ENCODE measurements around the gene CD44. TPM values are rescaled to one million over a fixed set of nuclear protein-coding genes. Genes with fewer than 3 reads are reported as not detected.
A peak's percentile ranks its signal among the peaks of the same experiment; 100 is the strongest.

Gene CD44
- total RNA-seq, 4 donors from 2014 or later = 212 to 292 (median 275) TPM

DNA sequence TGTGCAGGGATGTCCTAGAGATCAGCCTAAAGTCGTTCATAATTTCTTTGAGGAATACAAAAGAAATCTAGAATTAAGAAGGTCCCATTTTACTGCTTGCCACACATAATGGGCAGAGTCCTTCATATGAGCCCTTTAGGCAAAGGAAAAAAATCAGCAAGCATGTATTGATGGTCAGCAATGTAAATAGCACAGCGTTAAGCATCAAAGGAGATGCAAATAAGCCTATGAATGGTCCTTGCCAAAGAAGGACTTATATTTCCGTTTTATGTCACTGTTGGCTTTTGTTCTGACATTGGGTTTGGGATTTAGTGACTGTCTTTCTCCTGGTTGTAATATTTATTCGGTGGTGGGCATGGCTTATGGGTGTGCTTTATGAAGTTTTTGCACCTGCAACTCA, 69.8 kb downstream of the CD44 start:
- no peak for TF ChIP-seq POLR2AphosphoS5 (IDR thresholded peaks at IDR 0.05)
- no peak for TF ChIP-seq EP300 (IDR thresholded peaks at IDR 0.05)
- TF ChIP-seq, protein P1, sequence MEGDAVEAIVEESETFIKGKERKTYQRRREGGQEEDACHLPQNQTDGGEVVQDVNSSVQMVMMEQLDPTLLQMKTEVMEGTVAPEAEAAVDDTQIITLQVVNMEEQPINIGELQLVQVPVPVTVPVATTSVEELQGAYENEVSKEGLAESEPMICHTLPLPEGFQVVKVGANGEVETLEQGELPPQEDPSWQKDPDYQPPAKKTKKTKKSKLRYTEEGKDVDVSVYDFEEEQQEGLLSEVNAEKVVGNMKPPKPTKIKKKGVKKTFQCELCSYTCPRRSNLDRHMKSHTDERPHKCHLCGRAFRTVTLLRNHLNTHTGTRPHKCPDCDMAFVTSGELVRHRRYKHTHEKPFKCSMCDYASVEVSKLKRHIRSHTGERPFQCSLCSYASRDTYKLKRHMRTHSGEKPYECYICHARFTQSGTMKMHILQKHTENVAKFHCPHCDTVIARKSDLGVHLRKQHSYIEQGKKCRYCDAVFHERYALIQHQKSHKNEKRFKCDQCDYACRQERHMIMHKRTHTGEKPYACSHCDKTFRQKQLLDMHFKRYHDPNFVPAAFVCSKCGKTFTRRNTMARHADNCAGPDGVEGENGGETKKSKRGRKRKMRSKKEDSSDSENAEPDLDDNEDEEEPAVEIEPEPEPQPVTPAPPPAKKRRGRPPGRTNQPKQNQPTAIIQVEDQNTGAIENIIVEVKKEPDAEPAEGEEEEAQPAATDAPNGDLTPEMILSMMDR (IDR thresholded peaks at IDR 0.05) = no peak
- no peak for TF ChIP-seq POLR2A (IDR thresholded peaks at IDR 0.05; ENCODE audit: low read depth)
- H3K4me3 ChIP-seq = no peak overlapping the region
- intact Hi-C loops (cut with DNase I) = no loop called here
- no peaks in the 10 kb centered on the region for H3K27me3 ChIP-seq
- peaks cover 0 to 63% (median 16%) of the 10 kb centered on the region in 4 donors for H3K36me3 ChIP-seq
- WGBS = 66% methylated on average over 4 of the region's 4 CpGs
- no peak for DNase-seq (ENCODE audit: extremely low spot score)
- H3K4me1 ChIP-seq = peaks cover 0 to 25% (median 18%) of the 10 kb centered on the region in 4 donors
- peaks cover 0 to 7% (median 0%) of the 10 kb centered on the region in 4 donors for H3K9me3 ChIP-seq
- H3K27ac ChIP-seq (replicated peaks in 1 of 4) = no peak overlapping the region

GRCh38 chr11:35210876-35211546, 72.0 kb downstream of the CD44 start:
- H3K27me3 ChIP-seq = no peaks in the 10 kb centered on the region
- intact Hi-C loops (cut with DNase I) = no loop called here
- H3K4me3 ChIP-seq = no peak overlapping the region
- H3K36me3 ChIP-seq = peaks cover 5 to 60% (median 17%) of the 10 kb centered on the region in 4 donors
- DNase-seq (ENCODE audit: extremely low spot score) = no peak
- H3K9me3 ChIP-seq = peaks cover 0 to 7% (median 0%) of the 10 kb centered on the region in 4 donors
- WGBS = 93% methylated on average over 3 of the region's 3 CpGs
- TF ChIP-seq POLR2AphosphoS5 (IDR thresholded peaks at IDR 0.05) = no peak
- no peak for TF ChIP-seq POLR2A (IDR thresholded peaks at IDR 0.05; ENCODE audit: low read depth)
- TF ChIP-seq, protein P1 (IDR thresholded peaks at IDR 0.05) = no peak
- no peak for TF ChIP-seq EP300 (IDR thresholded peaks at IDR 0.05)
- no peak overlapping the region for H3K27ac ChIP-seq (replicated peaks in 1 of 4)
- H3K4me1 ChIP-seq = peaks cover 7 to 39% (median 27%) of the 10 kb centered on the region in 4 donors

GRCh38 chr11:35211952-35212351, 73.0 kb downstream of the CD44 start:
- Histone ChIP-seq H3K27me3 (no peaks in the 10 kb centered on the region), H3K4me3 (no peak overlapping the region), H3K36me3 (peaks cover 5 to 60% (median 23%) of the 10 kb centered on the region in 4 donors), H3K4me1 (peaks cover 7 to 45% (median 30%) of the 10 kb centered on the region in 4 donors), H3K27ac (replicated peaks in 1 of 4) (peak overlapping the region; percentile 25 to 54 (median 48)), H3K9me3 (peaks cover 0 to 7% (median 0%) of the 10 kb centered on the region in 4 donors)
- 80% methylated on average over 3 of the region's 3 CpGs for WGBS
- DNase-seq (ENCODE audit: extremely low spot score) = no peak
- TF ChIP-seq, protein P1 (IDR thresholded peaks at IDR 0.05) = no peak
- no peak for TF ChIP-seq POLR2A (IDR thresholded peaks at IDR 0.05; ENCODE audit: low read depth)
- no peak for TF ChIP-seq POLR2AphosphoS5 (IDR thresholded peaks at IDR 0.05)
- no peak for TF ChIP-seq EP300 (IDR thresholded peaks at IDR 0.05)
- intact Hi-C loops (cut with DNase I) = no loop called here

GRCh38 chr11:35214226-35214770, 75.3 kb downstream of the CD44 start:
- Histone ChIP-seq H3K27ac (replicated peaks in 1 of 4) (no peak overlapping the region), H3K36me3 (peaks cover 5 to 67% (median 23%) of the 10 kb centered on the region in 4 donors), H3K4me3 (no peak overlapping the region), H3K9me3 (peaks cover 0 to 7% (median 0%) of the 10 kb centered on the region in 4 donors), H3K4me1 (peaks cover 7 to 58% (median 48%) of the 10 kb centered on the region in 4 donors), H3K27me3 (no peaks in the 10 kb centered on the region)
- TF ChIP-seq, protein P1 (IDR thresholded peaks at IDR 0.05) = no peak
- TF ChIP-seq POLR2A (IDR thresholded peaks at IDR 0.05; ENCODE audit: low read depth) (no peak), EP300 (IDR thresholded peaks at IDR 0.05) (no peak), POLR2AphosphoS5 (IDR thresholded peaks at IDR 0.05) (no peak)
- intact Hi-C loops (cut with DNase I) = no loop called here
- DNase-seq (ENCODE audit: extremely low spot score) = no peak
- WGBS = 84% methylated on average over 2 of the region's 2 CpGs
